Fibroblast of skin of right quadriceps (primary cell): Measurements from ENCODE around the gene NCOR2.

ENCODE experiments used
- DNase-seq: peaks from one replicate; pipeline ENCODE4 v3.0.0-alpha.2; 2013

Gene NCOR2

DNA sequence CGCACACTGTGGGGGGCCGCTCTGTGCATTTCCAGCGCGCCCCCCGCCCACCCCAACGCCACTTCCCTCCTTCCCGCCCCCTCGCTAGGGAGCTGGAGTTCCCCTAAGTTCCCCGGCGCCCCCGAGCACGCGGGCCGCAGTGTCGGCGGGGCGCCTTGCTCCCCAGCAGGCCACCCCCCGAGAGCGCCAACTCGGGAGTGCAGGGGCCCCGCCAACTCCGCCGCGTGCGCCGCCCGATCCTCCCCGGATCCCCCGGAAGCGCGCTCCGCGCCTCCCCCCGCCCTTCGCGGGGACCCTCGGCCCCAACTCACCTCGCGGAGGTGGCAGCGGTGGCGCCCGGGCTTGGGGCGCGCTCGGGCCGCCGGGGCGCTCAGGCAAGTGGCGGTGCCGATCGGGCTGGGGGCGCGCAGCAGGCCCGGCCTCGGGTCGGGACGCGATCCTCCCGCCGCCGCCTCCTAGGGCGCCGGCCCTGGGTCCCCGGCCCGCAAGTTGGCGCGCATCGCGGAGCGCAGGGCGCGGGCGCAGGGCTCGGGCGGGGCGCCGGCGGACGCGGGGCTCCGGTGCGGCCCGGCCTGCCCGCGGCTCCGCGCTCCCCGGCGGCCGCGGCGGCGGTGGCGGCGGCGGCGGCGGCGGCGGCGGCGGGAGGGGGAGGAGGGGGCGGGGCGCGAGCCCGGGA lies at the start of gene NCOR2:
Gene NCOR2, minus strand, starts transcription at position 616 of the 676 bp plus-strand sequence. CDS start 72,361 bp downstream, outside the sequence.
- no peak for DNase-seq

GRCh38 chr12:124616394-124617221 lies 49.2 kb upstream of the NCOR2 start:
- DNase-seq = no peak

DNA sequence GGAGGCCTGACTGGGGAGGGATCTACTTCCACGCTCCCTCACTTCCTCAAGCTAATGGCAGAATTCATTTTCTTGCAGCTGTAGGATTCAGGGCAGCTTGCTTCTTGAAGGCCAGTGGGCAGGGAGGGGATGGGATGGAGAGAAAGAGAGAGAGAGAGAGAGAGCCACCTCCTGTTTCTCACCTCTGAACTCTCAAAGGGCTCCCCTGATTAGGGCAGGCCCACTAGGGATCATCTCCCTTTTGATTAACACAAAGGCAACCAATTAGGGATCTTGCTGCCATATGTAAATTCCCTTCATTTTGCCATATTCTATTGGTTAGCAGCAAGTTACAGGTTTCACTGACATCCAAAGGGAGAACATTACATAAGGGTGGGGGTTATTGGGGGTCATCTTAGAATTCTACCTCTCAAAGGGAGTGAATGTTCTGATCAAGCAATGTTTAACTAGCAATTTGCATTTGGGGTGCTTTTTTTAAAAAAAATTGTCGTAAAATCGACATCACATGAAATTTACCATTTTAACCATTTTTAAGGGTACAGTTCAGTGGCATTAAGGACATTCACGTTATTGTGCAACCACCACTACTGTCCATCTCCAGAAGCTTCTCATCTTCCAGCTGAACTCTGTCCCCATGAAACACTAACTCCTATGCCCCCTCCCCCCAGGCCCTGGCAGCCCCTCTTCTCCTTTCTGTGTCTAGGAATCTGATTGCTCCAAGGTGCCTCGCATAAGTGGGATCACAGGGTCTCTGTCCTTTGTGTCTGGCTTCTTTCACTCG lies 47.3 kb upstream of the NCOR2 start:
- no peak for DNase-seq

DNA sequence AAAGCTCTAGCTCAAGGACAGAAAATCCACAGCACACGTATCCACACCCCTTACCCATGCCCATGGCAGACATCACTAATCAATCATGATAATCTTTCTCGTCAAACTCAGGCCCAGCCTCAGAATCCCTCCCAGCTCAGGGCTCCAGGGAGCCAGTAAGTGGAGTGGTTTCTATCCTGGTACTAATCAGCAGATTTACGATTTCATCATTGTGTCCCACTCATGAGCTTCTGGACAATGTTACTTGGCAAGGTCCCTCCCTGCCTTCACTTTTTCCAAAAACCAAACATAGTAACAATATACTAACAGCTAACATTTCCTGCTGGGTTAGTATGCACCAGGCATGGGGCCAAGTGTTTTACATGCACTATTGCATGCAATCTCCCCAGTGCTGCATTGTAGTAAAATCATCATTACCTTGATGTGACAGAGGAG lies 45.8 kb upstream of the NCOR2 start:
- DNase-seq = peak; percentile 90

GRCh38 chr12:124612410-124612680 lies 44.9 kb upstream of the NCOR2 start:
- DNase-seq = no peak

DNA sequence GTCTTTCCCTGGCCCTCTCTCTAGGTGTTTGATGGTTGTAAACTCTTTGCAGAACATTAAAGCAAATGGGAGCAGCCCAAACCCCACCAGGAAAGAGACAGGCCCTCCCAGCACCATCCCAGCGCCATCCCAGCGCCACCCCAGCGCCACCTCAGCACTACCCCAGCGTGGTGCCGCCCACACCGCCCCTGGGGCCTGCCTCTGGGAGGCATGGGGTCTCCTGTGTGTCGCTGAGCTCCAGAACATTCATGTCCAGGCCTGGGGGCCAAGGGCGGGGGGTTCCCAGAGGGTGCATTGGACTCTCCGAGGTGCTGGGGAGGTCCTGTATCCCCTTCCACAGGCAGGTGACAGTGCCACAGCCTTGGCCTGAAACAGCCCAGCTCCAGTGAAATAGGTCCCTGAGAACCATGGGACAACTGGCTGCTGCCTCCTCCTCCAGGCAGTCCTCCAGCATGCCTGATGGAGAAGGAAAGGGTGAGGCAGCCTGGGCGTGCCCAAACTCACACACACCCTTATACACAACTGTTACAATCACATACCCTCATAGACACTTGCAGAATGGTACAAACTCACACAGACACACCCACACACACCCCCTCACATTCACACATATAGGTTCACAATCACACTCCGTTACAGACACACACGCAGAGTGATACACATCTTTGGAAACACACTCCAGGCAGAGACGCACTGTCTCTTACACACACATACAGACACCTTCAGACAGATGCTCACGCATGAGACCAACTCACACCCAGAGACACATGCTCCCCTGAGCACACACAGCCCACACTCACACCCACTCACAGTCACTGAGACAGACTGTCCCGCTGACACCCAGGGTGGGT lies 44.4 kb upstream of the NCOR2 start:
- DNase-seq = no peak

- no peak for DNase-seq
These were observed 43.5 kb upstream of the NCOR2 start for GRCh38 chr12:124610629-124611558.

DNA sequence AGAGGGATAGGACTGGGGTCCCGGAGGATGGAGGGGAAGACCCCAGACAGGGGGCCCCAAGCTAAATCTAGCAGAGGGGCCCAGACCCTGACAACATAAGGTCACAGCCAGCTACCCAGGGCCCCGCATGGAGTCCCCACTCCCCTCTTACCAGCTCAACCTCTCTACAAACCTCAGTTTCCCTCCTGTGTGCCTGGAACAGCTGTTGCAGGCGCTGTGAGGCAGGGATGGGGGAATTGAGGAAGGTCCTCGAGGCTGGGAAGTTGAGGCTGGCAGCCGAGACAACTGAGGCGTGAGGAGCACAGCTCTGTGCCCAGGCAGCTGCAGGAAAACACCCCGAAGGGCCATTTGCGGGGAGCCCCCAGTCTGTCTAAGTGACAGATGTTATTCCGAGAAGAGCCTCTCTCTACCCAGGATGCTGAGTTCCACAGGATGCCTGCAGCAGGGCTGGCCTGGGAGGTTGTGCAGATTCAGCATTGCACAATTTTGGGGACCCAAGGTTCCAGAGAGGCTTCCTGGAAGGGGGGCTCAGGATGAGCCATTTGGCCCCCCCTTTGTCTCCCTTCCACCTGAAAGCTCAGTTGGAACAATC lies 42.7 kb upstream of the NCOR2 start:
- no peak for DNase-seq

- DNase-seq = peak; percentile 59
These were observed 41.9 kb upstream of the NCOR2 start for GRCh38 chr12:124609041-124609989.

GRCh38 chr12:124608450-124608870 lies 41.0 kb upstream of the NCOR2 start:
- peak; percentile 32 for DNase-seq

GRCh38 chr12:124607681-124608425 lies 40.4 kb upstream of the NCOR2 start:
- peak; percentile 24 for DNase-seq

DNA sequence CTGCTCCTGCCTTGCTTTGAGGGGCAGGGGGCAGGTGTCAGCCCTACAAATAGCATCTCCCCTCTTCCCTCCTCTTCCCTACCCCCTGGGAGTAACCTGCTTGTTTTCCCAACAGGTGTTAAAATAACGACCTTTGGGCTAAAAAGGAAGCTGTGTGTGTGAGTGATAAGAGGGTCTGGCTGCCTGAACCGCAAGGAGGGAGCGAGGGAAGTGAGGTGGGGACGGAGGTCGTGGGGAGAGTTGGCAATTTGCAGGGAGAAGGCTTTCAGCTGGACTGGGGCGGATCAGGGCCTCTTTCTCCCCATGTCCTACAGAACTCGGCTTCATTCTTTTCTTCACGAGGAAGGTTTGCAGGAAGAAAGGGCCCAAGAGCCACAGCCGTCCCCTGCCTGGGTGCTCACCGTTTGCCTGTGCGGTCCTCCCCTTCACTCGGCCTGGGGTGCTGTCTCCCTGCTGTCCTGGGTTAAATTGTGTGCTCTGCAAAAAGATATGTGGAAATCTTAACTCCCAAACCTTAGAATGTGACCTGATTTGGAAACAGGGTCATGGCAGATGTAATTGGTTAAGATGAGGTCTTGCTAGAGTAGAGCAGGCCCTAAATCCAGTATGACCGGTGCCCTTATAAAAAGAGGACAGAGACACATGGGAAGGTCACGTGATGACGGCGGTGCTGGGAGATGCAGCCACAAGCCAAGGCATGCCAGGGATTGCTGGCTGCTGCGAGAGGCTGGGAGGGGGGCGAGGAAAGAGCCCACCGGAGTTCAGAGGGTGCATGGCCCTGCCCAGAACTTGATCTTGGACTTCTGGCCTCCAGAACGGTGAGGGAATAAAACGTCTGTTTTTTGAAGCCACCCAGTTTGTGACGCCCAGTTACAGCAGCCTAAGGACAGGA lies 38.7 kb upstream of the NCOR2 start:
- DNase-seq = no peak

GRCh38 chr12:124605150-124605882 lies 37.9 kb upstream of the NCOR2 start:
- no peak for DNase-seq

DNA sequence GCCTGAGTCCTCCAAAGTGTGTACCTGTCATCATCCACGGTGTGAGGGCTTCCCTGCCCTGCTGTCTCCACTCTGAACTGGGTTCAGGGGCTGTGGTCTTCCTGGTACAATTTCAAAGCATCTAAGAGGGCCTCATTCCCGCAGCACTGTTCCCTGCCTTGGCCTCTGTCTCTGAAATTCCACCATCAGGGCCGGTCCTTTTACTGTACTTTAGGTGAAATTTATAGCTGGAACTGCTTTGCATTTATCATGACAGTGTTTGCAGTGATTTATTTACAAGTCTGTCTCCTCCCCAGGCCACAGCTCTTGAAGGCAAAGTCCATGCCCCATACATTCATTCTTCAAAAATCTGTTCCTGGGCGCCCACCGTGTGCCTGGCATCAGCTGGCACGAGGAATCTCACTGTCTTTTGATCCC lies 36.9 kb upstream of the NCOR2 start:
- no peak for DNase-seq

- DNase-seq = peak; percentile 73
These were observed 36.4 kb upstream of the NCOR2 start for GRCh38 chr12:124603831-124604251.

DNA sequence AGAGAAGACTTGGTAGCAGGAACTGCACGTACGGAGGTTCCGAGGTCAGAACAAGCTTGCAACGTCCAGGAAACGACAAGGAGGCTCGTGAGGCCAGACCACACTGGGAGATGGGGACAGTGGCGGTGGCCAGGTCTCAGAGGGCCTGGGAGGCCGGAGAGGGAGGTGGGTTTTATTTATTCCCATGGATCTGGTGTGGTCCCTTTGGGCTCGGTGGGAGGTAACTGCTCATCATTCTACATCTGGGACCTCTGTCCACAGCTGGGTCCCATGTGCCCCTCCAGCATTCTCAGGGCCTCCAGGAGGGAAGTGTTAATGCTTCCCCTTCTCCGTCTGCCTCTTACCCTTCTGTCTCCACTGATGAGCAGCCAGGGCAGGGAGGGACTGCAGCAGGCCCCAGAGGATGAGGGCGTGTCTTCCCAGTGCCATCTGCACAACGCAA lies 35.7 kb upstream of the NCOR2 start:
- peak; percentile 38 for DNase-seq

- peak; percentile 95 for DNase-seq
These were observed 34.3 kb upstream of the NCOR2 start for GRCh38 chr12:124601706-124602105.
